DND-41 (cell line): ENCODE data around the gene TNIP3.

Experiments used
- EZH2 ChIP-seq: IDR thresholded peaks from 3 replicates; pipeline ENCODE4 v1.6.1; 2012; ENCODE audit warnings: borderline replicate concordance, low read depth, mild to moderate bottlenecking, moderate library complexity, low read length, inconsistent platforms; ENCODE audit not compliant: severe bottlenecking
- TF ChIP-seq, protein P1 (sequence below): IDR thresholded peaks from 2 replicates; pipeline ENCODE4 v1.5.1; 2012; ENCODE audit warnings: borderline replicate concordance, low read length, moderate library complexity, mild to moderate bottlenecking; ENCODE audit not compliant: poor library complexity, severe bottlenecking; ENCODE audit errors: extremely low read depth

DNA sequence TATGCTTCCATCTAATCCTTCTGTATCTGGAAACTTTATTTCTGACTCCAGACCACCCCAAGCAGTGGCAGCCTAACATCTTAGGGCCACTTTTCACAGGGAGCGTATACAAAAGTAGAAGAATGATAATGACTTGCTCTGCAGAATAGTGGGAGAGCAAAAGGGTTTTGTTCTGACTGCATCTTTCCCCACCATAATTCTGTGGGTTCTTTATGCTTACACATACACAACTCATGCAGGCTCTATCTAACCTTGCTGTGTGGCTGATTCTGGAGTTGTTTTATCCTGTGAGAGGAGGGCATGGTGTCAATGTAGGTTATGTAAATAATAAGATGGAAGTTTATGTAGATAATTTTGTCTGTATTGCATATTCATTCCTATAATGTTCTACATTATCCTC, 49.4 kb downstream of the TNIP3 start:
- TF ChIP-seq EZH2 = no peak
- TF ChIP-seq, protein P1, sequence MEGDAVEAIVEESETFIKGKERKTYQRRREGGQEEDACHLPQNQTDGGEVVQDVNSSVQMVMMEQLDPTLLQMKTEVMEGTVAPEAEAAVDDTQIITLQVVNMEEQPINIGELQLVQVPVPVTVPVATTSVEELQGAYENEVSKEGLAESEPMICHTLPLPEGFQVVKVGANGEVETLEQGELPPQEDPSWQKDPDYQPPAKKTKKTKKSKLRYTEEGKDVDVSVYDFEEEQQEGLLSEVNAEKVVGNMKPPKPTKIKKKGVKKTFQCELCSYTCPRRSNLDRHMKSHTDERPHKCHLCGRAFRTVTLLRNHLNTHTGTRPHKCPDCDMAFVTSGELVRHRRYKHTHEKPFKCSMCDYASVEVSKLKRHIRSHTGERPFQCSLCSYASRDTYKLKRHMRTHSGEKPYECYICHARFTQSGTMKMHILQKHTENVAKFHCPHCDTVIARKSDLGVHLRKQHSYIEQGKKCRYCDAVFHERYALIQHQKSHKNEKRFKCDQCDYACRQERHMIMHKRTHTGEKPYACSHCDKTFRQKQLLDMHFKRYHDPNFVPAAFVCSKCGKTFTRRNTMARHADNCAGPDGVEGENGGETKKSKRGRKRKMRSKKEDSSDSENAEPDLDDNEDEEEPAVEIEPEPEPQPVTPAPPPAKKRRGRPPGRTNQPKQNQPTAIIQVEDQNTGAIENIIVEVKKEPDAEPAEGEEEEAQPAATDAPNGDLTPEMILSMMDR = no peak
